ENCODE results near the gene GUSB. TPM values are rescaled to one million over a fixed set of nuclear protein-coding genes. Genes with fewer than 3 reads are reported as not detected.

GUSB gene
- polyA plus RNA-seq, 1 of the 3 experiments (the other 2 are of a cell fraction): 96.9 TPM

DNA sequence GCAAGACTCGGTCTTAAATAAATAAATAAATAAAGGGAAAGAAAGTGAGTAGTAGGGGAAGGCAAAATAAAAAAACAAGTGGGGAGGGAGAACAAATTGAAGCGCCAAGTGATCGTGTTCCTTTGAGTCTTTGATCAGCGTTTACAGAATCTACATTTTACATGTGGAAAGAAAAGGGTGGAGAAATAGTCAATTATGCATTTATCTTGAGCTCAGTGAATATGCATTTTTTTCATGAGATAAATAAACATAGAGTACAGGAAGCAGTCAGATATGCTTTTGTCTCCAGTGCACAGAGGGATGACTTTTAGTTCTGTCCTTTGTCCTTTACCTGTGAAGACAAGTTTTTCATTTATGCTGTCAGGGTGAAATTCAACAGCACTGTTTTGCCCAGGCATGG, 6.1 kb upstream of the GUSB start (continued):
- no peak for TF ChIP-seq MEF2A (IDR thresholded peaks at IDR 0.05; ENCODE audit: borderline replicate concordance, low read depth)
- no peak for TF ChIP-seq TCF12 (IDR thresholded peaks at IDR 0.05)
- TF ChIP-seq TEAD4 (IDR thresholded peaks at IDR 0.05; ENCODE audit: borderline replicate concordance, insufficient read depth): no peak
- no peak for TF ChIP-seq YY1 (IDR thresholded peaks at IDR 0.05; ENCODE audit: low read depth)

DNA sequence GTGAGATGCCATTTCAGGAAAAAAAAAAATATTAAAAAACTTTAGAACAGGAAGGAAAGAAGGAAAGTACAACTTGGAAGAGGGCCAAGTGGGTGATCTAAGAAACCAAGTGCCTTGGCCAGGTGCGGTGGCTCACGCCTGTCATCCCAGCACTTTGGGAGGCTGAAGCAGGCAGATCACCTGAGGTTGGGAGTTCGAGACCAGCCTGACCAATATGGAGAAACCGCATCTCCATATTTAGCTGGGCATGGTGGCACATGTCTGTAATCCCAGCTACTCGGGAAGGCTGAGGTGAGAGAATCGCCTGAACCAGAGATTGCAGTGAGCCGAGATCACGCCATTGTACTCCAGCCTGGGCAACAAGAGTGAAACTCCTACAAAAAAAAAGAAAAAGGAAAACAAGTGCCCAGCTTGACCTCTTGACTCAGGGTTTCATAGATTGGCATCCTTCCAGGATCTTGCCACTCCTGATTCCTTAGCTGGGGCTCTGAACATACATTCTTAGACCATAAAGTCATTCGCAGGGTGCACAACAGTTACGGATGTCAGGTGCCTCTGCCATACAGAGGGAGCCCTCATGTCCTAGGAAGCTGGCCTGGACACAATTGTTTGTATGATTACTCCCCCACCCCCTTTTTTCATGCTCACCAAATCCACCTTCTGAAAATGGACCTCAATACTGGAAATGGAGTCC, 2.1 kb upstream of the GUSB start:
- CTCF ChIA-PET: interaction anchor here (0.6 kb wide), 1 partner anchor 993 kb away, joined by 3 read pairs; no protein-coding TSS in a partner anchor
- Histone ChIP-seq H3K4me1 (ENCODE audit: control insufficient read depth in 1 of 2, insufficient read depth in 2 of 2, low read depth in 1 of 2, low read length in 1 of 2) (peaks cover 13 to 15% of the 10 kb centered on the region in 2 experiments; a peak in 1 of 4 replicates), H3K9me3 (no peaks in the 10 kb centered on the region), H3K36me3 (replicated peaks in 1 of 2; ENCODE audit: control insufficient read depth in 1 of 2, insufficient read depth in 2 of 2, low read length in 1 of 2) (peaks cover 0 to 5% of the 10 kb centered on the region in 2 experiments), H3K4me2 (no peak overlapping the region), H4K20me1 (ENCODE audit: insufficient read depth) (peaks cover 8% of the 10 kb centered on the region; the same call in 1 of the 2 replicates), H3K27me3 (ENCODE audit: insufficient read depth) (no peaks in the 10 kb centered on the region), H3K9ac (no peak overlapping the region), H3K27ac (ENCODE audit: low read depth in 2 of 2, low read length in 1 of 2) (no peak overlapping the region), H3K79me2 (ENCODE audit: insufficient read depth) (peaks cover 28% of the 10 kb centered on the region), H3K4me3 (ENCODE audit: low read depth in 2 of 2, low read length in 1 of 2) (no peak overlapping the region), H2AFZ (ENCODE audit: low read depth) (peak overlapping the region; percentile 60; the same call in 1 of the 2 replicates), H3F3A (replicated peaks; ENCODE audit: insufficient read depth) (no peaks in the 10 kb centered on the region), H3K9me2 (no peaks in the 10 kb centered on the region)
- TF ChIP-seq RXRA (IDR thresholded peaks at IDR 0.05; ENCODE audit: borderline replicate concordance, low read depth): no peak
- TF ChIP-seq NFIC (IDR thresholded peaks at IDR 0.05; ENCODE audit: borderline replicate concordance): peak; percentile 65
- POLR2A ChIA-PET: no interaction called here
- no peak for DNase-seq
- WGBS (ENCODE audit: low lambda C conversion rate): 91% methylated on average over 10 of the region's 10 CpGs

DNA sequence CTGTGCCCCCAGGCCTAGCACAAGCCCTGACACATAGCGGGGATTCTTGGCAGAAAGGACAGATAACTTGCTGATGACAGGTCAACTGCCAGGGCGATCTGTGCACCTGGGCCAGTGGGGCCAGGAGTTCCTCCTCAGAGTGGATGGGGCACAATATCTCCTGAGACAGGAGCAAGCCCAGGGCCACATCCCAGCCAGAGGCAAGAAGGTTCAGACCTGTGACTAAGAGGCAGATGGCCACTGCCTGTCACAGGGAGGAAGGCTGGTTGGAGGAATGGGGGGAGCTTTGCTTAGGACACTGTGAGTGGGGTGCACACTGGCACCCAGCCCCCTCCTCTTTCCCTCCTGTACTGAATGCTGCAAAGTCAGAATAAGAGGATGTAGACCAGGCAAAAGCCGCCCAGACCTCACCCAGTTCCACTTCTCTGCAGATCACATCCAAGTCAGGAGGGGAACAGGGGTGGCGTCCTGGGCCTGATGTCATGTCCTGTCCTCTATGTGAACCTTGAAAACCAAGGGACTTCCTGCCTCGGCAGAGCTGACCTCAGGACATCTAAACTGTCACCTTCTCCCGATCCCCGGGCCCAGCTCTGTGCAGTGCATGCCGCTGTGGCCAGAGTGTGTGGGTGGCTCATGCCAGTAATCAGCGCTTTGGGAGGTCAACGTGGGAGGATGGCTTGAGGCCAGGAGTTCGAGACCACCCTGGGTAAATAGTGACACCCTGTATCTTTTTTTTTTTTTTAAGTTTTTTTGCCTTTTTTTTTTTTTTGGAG, 1.3 kb downstream of the GUSB start:
- peaks cover 4 to 10% of the 10 kb centered on the region in 2 experiments for H3K36me3 ChIP-seq (replicated peaks in 1 of 2; ENCODE audit: control insufficient read depth in 1 of 2, insufficient read depth in 2 of 2, low read length in 1 of 2)
- peak overlapping the region; percentile 64 to 99 for H3K4me3 ChIP-seq (ENCODE audit: low read depth in 2 of 2, low read length in 1 of 2)
- no peaks in the 10 kb centered on the region for H3K9me3 ChIP-seq
- WGBS (ENCODE audit: low lambda C conversion rate): 55% methylated on average over 10 of the region's 11 CpGs
- H3F3A ChIP-seq (replicated peaks; ENCODE audit: insufficient read depth): no peaks in the 10 kb centered on the region
- TF ChIP-seq, protein P1, sequence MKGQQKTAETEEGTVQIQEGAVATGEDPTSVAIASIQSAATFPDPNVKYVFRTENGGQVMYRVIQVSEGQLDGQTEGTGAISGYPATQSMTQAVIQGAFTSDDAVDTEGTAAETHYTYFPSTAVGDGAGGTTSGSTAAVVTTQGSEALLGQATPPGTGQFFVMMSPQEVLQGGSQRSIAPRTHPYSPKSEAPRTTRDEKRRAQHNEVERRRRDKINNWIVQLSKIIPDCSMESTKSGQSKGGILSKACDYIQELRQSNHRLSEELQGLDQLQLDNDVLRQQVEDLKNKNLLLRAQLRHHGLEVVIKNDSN (IDR thresholded peaks at IDR 0.05; ENCODE audit: borderline replicate concordance, low read depth): no peak
- TF ChIP-seq YY1 (IDR thresholded peaks at IDR 0.05; ENCODE audit: low read depth): no peak
- TF ChIP-seq SIN3A (IDR thresholded peaks at IDR 0.05; ENCODE audit: borderline replicate concordance, low read depth, low read length): no peak
- TF ChIP-seq, protein P2, sequence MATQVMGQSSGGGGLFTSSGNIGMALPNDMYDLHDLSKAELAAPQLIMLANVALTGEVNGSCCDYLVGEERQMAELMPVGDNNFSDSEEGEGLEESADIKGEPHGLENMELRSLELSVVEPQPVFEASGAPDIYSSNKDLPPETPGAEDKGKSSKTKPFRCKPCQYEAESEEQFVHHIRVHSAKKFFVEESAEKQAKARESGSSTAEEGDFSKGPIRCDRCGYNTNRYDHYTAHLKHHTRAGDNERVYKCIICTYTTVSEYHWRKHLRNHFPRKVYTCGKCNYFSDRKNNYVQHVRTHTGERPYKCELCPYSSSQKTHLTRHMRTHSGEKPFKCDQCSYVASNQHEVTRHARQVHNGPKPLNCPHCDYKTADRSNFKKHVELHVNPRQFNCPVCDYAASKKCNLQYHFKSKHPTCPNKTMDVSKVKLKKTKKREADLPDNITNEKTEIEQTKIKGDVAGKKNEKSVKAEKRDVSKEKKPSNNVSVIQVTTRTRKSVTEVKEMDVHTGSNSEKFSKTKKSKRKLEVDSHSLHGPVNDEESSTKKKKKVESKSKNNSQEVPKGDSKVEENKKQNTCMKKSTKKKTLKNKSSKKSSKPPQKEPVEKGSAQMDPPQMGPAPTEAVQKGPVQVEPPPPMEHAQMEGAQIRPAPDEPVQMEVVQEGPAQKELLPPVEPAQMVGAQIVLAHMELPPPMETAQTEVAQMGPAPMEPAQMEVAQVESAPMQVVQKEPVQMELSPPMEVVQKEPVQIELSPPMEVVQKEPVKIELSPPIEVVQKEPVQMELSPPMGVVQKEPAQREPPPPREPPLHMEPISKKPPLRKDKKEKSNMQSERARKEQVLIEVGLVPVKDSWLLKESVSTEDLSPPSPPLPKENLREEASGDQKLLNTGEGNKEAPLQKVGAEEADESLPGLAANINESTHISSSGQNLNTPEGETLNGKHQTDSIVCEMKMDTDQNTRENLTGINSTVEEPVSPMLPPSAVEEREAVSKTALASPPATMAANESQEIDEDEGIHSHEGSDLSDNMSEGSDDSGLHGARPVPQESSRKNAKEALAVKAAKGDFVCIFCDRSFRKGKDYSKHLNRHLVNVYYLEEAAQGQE (IDR thresholded peaks at IDR 0.05; ENCODE audit: low read depth, low read length): no peak
- no peak for TF ChIP-seq POLR2AphosphoS5 (IDR thresholded peaks at IDR 0.05; ENCODE audit: low read depth, low read length)
- no peak for TF ChIP-seq TAF1 (IDR thresholded peaks at IDR 0.05; ENCODE audit: borderline replicate concordance, low read depth, low read length)
- TF ChIP-seq, protein P3, sequence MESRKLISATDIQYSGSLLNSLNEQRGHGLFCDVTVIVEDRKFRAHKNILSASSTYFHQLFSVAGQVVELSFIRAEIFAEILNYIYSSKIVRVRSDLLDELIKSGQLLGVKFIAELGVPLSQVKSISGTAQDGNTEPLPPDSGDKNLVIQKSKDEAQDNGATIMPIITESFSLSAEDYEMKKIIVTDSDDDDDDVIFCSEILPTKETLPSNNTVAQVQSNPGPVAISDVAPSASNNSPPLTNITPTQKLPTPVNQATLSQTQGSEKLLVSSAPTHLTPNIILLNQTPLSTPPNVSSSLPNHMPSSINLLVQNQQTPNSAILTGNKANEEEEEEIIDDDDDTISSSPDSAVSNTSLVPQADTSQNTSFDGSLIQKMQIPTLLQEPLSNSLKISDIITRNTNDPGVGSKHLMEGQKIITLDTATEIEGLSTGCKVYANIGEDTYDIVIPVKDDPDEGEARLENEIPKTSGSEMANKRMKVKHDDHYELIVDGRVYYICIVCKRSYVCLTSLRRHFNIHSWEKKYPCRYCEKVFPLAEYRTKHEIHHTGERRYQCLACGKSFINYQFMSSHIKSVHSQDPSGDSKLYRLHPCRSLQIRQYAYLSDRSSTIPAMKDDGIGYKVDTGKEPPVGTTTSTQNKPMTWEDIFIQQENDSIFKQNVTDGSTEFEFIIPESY (IDR thresholded peaks at IDR 0.05; ENCODE audit: borderline replicate concordance, low read depth): no peak
- no peak for TF ChIP-seq JUND (IDR thresholded peaks at IDR 0.05)
- no peak for TF ChIP-seq FOSL2 (IDR thresholded peaks at IDR 0.05; ENCODE audit: borderline replicate concordance, low read depth)
- TF ChIP-seq RAD21 (IDR thresholded peaks at IDR 0.05; ENCODE audit: low read length): no peak
- H4K20me1 ChIP-seq (ENCODE audit: insufficient read depth): peaks cover 13% of the 10 kb centered on the region; the same call in 1 of the 2 replicates
- H3K27me3 ChIP-seq (ENCODE audit: insufficient read depth): no peaks in the 10 kb centered on the region
- no peak overlapping the region for H2AFZ ChIP-seq (ENCODE audit: low read depth)
- H3K4me1 ChIP-seq (ENCODE audit: control insufficient read depth in 1 of 2, insufficient read depth in 2 of 2, low read depth in 1 of 2, low read length in 1 of 2): peaks cover 13 to 15% of the 10 kb centered on the region in 2 experiments; a peak in 1 of 4 replicates
- DNase-seq: peak; percentile 67
- no peaks in the 10 kb centered on the region for H3K9me2 ChIP-seq
- H3K4me2 ChIP-seq: peak overlapping the region; percentile 99
- peak overlapping the region; percentile 79 for H3K9ac ChIP-seq
- POLR2A ChIA-PET: interaction anchor here (0.6 to 1.0 kb wide), 3 partner anchors 10 to 607 kb away, joined by 3 to 6 read pairs (median 3); no protein-coding TSS in a partner anchor
- CTCF ChIA-PET: interaction anchor here (0.7 to 1.5 kb wide), 3 partner anchors 15 to 926 kb away, joined by 3 to 6 read pairs (median 5); no protein-coding TSS in a partner anchor
- no peak overlapping the region for H3K27ac ChIP-seq (ENCODE audit: low read depth in 2 of 2, low read length in 1 of 2)
- peaks cover 35% of the 10 kb centered on the region for H3K79me2 ChIP-seq (ENCODE audit: insufficient read depth)
